BLaER1 (cell line): ENCODE results near the gene CKMT2.

Source experiments
- H3K27ac ChIP-seq: shearing (Covaris generic); formaldehyde crosslinking; 2 replicates; pipeline ENCODE4 v1.8.1; 2022
- H3K27me3 ChIP-seq: shearing (Covaris generic); formaldehyde crosslinking; 2 replicates; pipeline ENCODE4 v1.8.1; 2022
- H3K36me3 ChIP-seq: shearing (Covaris generic); formaldehyde crosslinking; 2 replicates; pipeline ENCODE4 v1.8.1; 2022
- H3K4me1 ChIP-seq: shearing (Covaris generic); formaldehyde crosslinking; 2 replicates; pipeline ENCODE4 v1.8.1; 2022
- H3K4me2 ChIP-seq: shearing (Covaris generic); formaldehyde crosslinking; 2 replicates; pipeline ENCODE4 v1.8.1; 2022
- H3K4me3 ChIP-seq: shearing (Covaris generic); formaldehyde crosslinking; 2 replicates; pipeline ENCODE4 v1.8.1; 2022
- H3K9ac ChIP-seq: shearing (Covaris generic); formaldehyde crosslinking; 2 replicates; pipeline ENCODE4 v1.8.1; 2022
- H3K9me3 ChIP-seq: shearing (Covaris generic); formaldehyde crosslinking; 2 replicates; pipeline ENCODE4 v1.8.1; 2022
- H4K20me1 ChIP-seq: shearing (Covaris generic); formaldehyde crosslinking; 2 replicates; pipeline ENCODE4 v1.8.1; 2022
- Cebpa-rat ChIP-seq: shearing (Covaris generic); IDR thresholded peaks from 2 replicates; pipeline ENCODE4 v1.8.1; 2022

CKMT2 gene

DNA sequence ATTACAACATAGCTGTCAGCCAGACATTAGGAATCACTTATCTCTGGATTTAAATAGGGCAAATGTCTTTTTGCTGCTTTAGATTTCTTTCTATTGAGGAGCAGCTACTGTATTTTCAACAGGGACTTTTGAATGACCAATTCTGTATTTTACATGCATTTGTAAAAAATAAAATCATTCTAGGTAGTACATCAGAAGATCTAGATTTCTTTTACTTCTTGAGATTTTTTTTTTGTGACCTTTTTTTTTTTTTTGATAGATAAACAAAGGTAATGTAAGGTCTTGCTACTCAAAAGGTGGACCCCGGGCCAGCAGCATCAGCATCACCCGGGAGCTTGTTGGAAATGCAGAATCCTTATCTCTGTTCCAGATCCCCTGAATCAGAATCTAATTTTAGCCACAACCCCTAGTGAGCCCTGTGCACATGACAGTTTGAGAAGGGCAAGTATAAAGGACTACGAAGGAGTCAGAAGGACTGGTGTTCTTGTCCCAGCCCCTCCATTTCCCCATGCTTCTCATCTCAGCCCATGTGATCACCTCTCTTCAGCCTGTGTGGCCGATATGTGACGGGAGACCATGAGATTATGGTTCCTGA, 37.7 kb upstream of the CKMT2 start:
- no peak overlapping the region for H3K4me3 ChIP-seq
- no peaks in the 10 kb centered on the region for H3K4me1 ChIP-seq
- H3K27ac ChIP-seq, result no peak overlapping the region
- no peak for TF ChIP-seq Cebpa-rat
- H3K4me2 ChIP-seq, result no peak overlapping the region
- no peaks in the 10 kb centered on the region for H3K36me3 ChIP-seq
- H3K9ac ChIP-seq, result no peak overlapping the region
- no peaks in the 10 kb centered on the region for H3K9me3 ChIP-seq
- no peaks in the 10 kb centered on the region for H3K27me3 ChIP-seq
- H4K20me1 ChIP-seq, result no peaks in the 10 kb centered on the region

DNA sequence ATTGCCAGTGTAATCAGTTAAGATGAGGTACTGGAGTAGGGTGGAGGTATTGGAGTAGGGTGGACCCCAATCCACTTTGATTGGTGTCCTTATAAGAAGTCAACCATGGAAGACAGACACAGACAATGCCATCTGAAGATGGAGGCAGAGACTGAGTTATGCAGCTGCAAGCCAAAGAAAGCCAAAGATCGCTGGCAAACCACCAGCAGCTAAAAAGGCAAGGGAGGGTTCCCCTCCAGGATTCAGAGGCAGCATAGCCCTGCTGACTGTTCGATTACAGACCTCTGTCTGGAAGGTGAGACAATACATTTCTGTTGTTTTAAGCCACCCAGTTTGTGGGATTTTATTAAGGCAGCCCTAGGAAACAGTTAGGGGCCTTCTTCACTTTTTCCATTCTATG, 30.5 kb upstream of the CKMT2 start:
- Histone ChIP-seq H3K9ac (no peak overlapping the region), H3K27ac (no peak overlapping the region), H3K4me2 (no peak overlapping the region), H3K36me3 (no peaks in the 10 kb centered on the region), H3K4me1 (no peaks in the 10 kb centered on the region), H3K9me3 (no peaks in the 10 kb centered on the region), H4K20me1 (no peaks in the 10 kb centered on the region), H3K4me3 (no peak overlapping the region), H3K27me3 (no peaks in the 10 kb centered on the region)
- no peak for TF ChIP-seq Cebpa-rat

DNA sequence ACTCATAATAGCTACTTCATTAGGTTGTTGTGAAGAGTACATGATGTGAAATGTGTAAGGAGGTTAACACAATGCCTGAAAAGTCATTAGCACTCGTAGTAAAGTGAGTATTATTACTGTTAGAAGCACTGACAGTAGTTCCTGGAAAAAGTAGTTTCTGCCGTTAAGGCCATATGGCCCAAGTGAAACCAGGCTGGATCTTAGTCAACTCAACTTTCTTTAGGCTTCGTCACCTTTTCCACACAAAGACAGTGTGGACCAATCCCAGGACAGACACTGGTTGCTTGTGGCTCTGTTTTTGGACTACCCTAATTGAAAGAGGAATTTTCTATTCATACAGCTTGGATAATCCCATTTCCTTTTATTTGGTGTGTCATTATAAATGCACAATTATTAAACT, 29.4 kb upstream of the CKMT2 start:
- Histone ChIP-seq H3K4me2 (no peak overlapping the region), H4K20me1 (no peaks in the 10 kb centered on the region), H3K9ac (no peak overlapping the region), H3K36me3 (no peaks in the 10 kb centered on the region), H3K27ac (no peak overlapping the region), H3K4me3 (no peak overlapping the region), H3K27me3 (no peaks in the 10 kb centered on the region), H3K9me3 (no peaks in the 10 kb centered on the region), H3K4me1 (no peaks in the 10 kb centered on the region)
- no peak for TF ChIP-seq Cebpa-rat

DNA sequence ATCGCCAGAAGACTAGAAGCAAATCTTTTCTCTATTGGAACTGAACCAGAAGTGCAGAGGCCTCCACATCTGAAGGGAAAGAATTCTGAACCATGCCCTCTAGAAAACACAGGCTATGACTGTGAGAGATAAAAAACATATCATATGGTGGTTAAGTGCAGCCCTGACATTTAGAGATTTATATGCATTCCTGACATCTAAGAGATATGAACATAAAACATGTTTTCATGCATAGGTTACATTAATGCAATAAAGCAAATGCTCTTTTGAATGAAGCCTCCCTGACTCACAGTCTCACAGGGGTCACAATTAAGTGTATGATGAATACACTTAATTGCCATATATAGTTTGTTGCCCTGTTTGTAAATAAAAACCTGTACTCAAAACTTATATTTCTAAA, 28.9 kb upstream of the CKMT2 start:
- H3K36me3 ChIP-seq, result no peaks in the 10 kb centered on the region
- TF ChIP-seq Cebpa-rat, result no peak

DNA sequence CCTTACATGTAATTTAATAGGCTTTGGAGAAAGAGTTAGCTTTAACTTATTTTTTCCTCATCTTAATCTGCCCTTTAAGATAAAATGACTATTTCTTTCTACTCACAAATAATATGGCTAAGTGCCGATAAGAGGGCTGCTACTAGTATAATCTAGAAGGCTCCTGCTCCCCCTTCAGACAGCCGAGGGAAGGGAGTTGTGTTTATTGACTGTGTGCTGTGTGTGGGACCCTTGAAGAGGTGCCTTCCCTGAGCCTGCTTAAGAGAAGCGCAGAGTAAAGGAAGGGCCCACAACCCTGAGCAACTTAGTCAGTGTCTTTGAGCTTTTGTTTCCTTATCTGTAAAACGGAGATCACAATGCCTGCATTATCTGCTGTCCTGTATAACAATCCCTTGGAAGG, 28.1 kb upstream of the CKMT2 start:
- Histone ChIP-seq H3K9me3 (no peaks in the 10 kb centered on the region), H3K36me3 (no peaks in the 10 kb centered on the region), H3K9ac (no peak overlapping the region), H3K4me1 (no peaks in the 10 kb centered on the region), H3K27me3 (no peaks in the 10 kb centered on the region), H3K4me2 (no peak overlapping the region), H3K4me3 (no peak overlapping the region), H3K27ac (no peak overlapping the region), H4K20me1 (no peaks in the 10 kb centered on the region)
- no peak for TF ChIP-seq Cebpa-rat

More for the DNA sequence above, 28.9 kb upstream of the CKMT2 start:
- Histone ChIP-seq H3K27ac (no peak overlapping the region), H4K20me1 (no peaks in the 10 kb centered on the region), H3K4me3 (no peak overlapping the region), H3K9me3 (no peaks in the 10 kb centered on the region), H3K27me3 (no peaks in the 10 kb centered on the region), H3K4me1 (no peaks in the 10 kb centered on the region), H3K4me2 (no peak overlapping the region), H3K9ac (no peak overlapping the region)

DNA sequence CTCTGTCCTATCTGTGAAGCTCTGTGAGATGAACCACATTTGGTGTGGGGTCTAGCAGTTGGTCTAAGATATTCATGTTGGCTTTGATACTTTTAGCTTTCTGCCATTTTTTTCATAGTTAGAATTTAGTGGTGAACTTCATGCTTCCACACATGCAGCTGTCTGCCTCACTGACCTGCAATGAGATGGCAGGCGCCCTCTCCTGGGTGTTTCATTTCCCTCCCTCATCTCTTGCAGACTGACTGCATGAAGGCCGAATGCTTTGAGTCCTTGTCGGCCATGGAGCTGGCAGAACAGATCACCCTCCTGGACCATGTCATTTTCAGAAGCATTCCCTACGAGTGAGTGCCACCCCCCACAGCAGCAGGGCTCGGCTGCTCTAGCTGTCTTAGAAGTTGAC, 26.1 kb upstream of the CKMT2 start:
- Histone ChIP-seq H3K27me3 (no peaks in the 10 kb centered on the region), H3K4me2 (no peak overlapping the region), H3K4me1 (no peaks in the 10 kb centered on the region), H3K9ac (no peak overlapping the region), H3K27ac (no peak overlapping the region), H3K4me3 (no peak overlapping the region), H3K9me3 (no peaks in the 10 kb centered on the region), H3K36me3 (no peaks in the 10 kb centered on the region), H4K20me1 (no peaks in the 10 kb centered on the region)
- no peak for TF ChIP-seq Cebpa-rat

DNA sequence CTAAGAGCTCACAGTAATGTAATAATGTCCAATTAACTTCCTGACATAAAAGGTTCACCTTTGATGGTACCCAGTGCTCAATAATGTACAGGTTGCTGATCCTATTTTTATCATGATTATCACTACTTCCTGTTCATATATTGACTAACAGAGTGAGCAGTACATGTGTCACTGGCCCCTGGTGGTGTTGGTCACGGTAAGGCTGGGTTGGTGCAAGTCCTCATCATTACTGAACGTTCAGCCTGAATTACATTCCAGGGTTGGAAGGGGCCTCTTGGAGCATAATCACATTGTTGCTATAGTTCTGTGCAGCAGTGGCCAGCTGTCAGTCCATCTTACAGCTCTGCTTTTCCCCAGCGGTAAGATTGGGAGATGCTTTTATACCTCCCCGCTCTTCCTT, 24.2 kb upstream of the CKMT2 start:
- Histone ChIP-seq H3K9ac (no peak overlapping the region), H4K20me1 (no peaks in the 10 kb centered on the region), H3K27ac (no peak overlapping the region), H3K36me3 (no peaks in the 10 kb centered on the region), H3K9me3 (no peaks in the 10 kb centered on the region), H3K4me2 (no peak overlapping the region), H3K4me1 (no peaks in the 10 kb centered on the region), H3K4me3 (no peak overlapping the region), H3K27me3 (no peaks in the 10 kb centered on the region)
- no peak for TF ChIP-seq Cebpa-rat

DNA sequence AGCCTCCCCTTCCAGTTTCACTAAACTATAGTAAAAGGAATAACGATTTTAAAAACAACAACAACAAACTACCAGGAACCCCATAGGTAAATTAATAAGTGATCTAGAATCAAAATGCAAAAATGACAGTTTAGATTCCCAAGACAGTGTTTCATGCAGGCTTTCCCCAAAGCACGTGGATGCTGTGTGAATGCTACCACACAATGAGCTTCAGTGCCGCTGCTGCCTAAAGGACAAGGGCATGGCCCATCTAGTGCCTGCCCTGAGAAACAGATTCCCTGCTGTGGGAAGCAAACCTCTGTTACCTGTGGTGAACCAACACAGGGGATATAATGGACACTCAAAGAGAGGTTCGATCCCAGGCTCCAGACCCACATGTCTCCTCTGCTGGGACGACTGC, 23.7 kb upstream of the CKMT2 start:
- no peak for TF ChIP-seq Cebpa-rat
- no peaks in the 10 kb centered on the region for H3K27me3 ChIP-seq
- no peaks in the 10 kb centered on the region for H3K9me3 ChIP-seq
- no peak overlapping the region for H3K4me3 ChIP-seq
- H3K4me1 ChIP-seq, result no peaks in the 10 kb centered on the region
- H3K9ac ChIP-seq, result no peak overlapping the region
- no peaks in the 10 kb centered on the region for H4K20me1 ChIP-seq
- no peaks in the 10 kb centered on the region for H3K36me3 ChIP-seq
- no peak overlapping the region for H3K4me2 ChIP-seq
- no peak overlapping the region for H3K27ac ChIP-seq

DNA sequence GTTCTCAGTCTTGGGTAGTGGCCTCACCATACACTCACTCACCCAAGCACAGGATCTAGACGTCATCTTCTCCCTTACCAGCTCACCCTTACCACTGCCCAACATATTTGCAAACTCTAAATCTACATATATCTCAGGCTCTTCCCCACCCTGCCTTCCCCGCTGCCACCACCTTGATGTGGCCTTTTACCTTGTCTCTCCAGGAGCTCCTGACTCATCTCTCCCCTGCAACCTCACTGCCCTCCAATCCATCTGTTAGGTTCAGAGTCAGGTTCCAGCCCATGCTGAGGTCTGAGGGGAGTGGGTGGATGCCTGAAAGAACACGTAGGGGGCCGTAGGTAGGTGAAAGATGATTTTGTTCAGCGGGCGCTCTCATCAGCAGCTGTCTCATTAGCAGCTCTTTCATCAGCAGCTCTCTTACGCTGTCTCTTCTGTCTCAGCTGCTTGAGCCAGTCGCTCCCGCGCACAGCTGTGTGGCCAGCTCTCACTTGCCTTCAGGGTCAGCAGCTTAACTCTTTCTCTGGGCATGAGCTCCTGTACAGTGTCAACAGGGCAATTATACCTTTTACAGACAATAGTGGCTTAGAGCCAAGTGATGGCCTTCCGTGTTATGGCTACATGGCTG, 23.1 kb upstream of the CKMT2 start:
- H3K36me3 ChIP-seq, result no peaks in the 10 kb centered on the region
- H3K4me2 ChIP-seq, result no peak overlapping the region
- H3K9ac ChIP-seq, result no peak overlapping the region
- no peaks in the 10 kb centered on the region for H3K9me3 ChIP-seq
- no peaks in the 10 kb centered on the region for H3K4me1 ChIP-seq
- TF ChIP-seq Cebpa-rat, result no peak
- no peaks in the 10 kb centered on the region for H4K20me1 ChIP-seq
- H3K4me3 ChIP-seq, result no peak overlapping the region
- H3K27ac ChIP-seq, result no peak overlapping the region
- H3K27me3 ChIP-seq, result no peaks in the 10 kb centered on the region

DNA sequence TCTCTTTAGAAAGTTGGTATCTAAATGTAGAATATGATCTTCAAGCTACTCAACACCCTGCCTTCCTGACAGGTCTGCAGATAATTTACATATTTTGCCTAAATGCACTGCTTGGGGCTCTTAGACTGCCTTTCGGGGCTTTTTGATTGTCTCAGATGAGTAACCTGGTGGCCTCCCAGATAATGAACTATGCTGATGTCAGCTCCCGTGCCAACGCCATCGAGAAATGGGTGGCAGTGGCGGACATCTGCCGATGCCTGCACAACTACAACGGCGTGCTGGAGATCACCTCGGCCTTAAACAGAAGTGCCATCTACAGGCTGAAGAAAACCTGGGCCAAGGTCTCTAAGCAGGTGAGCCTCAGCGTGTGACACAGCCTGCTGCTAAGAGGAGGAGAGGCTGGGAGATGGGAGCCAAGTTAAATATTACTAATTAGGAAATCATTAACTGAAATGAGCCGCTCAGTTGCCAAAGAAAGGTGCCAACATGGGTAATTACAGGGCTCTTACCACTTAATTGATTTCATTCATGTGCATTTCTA, 20.8 kb upstream of the CKMT2 start:
- TF ChIP-seq Cebpa-rat, result no peak
- Histone ChIP-seq H3K27ac (no peak overlapping the region), H3K9me3 (no peaks in the 10 kb centered on the region), H3K27me3 (no peaks in the 10 kb centered on the region), H3K36me3 (no peaks in the 10 kb centered on the region), H3K9ac (no peak overlapping the region), H4K20me1 (no peaks in the 10 kb centered on the region), H3K4me1 (no peaks in the 10 kb centered on the region), H3K4me2 (no peak overlapping the region), H3K4me3 (no peak overlapping the region)
